Measurements from ENCODE around the gene CD247.

The CD247 gene

DNA sequence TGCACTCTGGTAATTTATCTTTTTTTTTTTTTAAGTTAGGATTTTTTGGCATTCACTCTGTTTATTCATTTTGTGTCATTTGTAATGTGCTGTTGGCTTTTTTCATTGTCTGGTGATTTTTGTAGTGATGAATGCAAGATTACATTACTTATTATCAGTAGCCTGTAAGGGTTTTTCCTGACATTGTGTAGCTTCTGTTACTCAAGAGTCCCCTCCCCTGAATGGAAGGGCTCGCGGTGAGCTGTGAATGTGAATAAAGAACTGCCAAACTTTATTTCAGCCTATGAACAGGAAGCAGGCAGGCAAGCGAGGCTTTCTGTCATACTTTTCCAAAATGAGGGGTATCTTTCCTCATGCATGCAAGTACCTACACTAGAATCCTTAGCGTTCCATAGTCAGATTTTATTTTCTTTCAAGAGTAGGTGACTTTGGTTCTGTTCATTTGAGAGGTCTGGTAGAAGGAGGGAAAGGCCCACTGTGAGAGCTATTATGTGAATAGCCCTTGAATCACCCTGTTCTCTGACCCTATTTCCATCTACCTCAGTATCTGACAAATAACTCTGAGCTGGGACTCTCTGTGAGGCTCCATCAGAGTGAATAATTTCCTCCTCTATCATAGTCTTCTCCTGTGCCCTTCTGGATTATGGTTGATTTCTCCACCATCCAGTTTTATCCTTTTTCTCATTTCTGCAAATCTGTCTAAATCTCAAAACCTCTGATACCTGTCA lies 114.0 kb downstream of the CD247 start:
- DNase-seq = no peak

DNA sequence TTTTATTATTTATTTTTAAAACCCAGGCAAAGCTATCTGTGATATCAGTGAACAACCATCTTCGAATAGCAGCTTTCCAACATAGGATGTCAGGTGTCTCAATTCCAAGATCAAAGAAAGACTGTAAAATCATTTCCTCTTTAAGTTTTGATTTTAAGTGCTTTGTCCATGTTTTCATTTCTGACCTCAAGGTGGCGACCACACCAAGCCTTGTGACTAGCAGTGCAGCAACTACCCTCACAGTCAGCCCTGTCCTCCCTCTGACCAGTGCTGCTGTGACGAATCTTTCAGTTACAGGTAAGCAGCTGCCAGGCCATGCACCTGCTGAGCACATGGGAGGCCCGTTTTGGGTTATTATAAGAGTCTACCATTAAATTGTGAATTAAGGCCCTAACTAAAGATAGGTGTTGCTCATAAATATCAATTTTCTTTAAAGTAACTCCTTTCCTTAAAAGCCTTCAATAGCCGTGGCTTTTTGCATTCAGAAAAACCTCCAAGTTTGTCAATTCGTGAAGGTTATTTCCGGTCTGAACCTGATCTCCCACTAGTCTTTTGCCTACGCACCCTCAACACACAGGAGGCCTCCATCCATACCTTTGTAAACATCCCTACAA lies 117.0 kb downstream of the CD247 start:
- DNase-seq = peak; percentile 58

- DNase-seq = no peak
Observed at GRCh38 chr1:167400359-167400953, 117.9 kb downstream of the CD247 start.

DNA sequence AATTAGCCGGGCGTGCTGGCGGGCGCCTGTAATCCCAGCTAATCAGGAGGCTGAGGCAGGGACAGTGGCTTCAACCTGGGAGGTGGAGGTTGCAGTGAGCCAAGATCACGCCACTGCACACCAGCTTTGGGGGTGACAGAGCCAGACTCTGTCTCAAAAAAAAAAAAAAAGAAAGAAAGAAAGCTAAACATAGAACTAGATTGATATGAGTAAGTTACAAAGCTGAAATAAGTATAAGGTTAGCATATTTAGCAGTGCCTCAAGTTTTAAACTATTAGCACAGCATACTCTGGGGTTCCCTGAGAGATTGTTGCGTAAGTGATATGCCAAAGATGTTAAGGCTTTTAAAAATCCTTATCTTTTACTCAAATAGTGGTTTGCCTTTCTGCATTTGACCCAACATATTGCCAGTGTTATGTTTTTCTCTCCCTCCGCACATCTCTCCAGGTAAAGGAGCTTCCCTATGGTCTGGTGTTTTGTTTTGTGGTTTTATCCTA lies 126.1 kb downstream of the CD247 start:
- no peak for DNase-seq

- DNase-seq = no peak
Observed at GRCh38 chr1:167388976-167389375, 129.4 kb downstream of the CD247 start.

DNA sequence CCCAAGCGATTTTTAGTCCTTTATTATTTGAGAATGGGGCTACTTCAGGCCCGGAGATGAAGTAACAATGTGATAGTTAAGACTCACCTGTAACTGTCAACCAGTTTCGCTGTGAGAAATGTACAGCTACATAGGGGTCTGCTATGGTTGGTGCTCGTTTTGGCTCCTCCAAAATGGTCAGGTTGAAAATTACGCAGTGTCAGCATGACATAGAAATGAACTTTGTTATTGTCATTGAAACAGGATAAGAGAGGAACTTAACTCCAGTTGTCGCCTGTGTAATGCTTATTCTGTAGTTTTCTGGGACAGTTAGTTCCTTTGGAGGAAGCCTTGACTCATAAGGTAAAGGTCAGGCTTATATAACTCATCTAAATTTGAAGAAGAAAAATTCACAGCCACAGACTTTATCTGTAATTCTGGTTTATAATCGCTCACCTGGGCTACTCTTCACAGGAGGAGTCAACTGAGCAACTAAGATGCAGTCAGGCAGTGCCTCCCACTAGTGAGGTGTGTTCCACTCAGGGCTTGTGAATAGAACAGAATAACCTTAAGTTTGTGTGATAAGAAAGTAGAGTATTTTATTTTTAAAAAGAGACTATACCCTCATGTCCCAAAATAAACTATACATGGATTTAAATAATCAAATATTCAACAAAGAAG lies 130.9 kb downstream of the CD247 start:
- DNase-seq = no peak

Measured in activated CD4-positive, alpha-beta T cell treated with anti-CD3 and anti-CD28 coated beads, Interleukin-10, Interleukin-2, amounts not matched to agents 100 ng/mL and 50 ng/mL, durations not matched to agents 16 hours and 8 hours (primary cell).